ENCODE measurements around the gene SCG3. TPM values are rescaled to one million over a fixed set of nuclear protein-coding genes. Genes with fewer than 3 reads are reported as not detected.

SCG3 gene
- total and polyA plus RNA-seq, 2 of the 4 experiments (the other 2 are of a cell fraction), result 0.02 TPM; not detected in 1

- no peak overlapping the region for H3K18ac ChIP-seq (ENCODE audit: low read depth, low read length)
- BruUV-seq (replicated peaks), result no TSS peak
- H2AK9ac ChIP-seq (replicated peaks; ENCODE audit: low read depth, low read length, poor library complexity), result no peak overlapping the region
- H4K20me1 ChIP-seq (ENCODE audit: insufficient read depth, low read length), result no peaks in the 10 kb centered on the region; the same call in none of the 2 replicates
- H2BK15ac ChIP-seq (ENCODE audit: low read depth, low read length), result no peak overlapping the region
- H3K4me1 ChIP-seq (ENCODE audit: control insufficient read depth, insufficient read depth, low read length), result 0 out of 2 replicates have a peak, but pooled peaks cover 4% of the 10 kb centered on the region
- ATAC-seq (ENCODE audit: low read depth) (no peak), DNase-seq (no peak)
- H3K9ac ChIP-seq (ENCODE audit: low read depth, low read length), result no peak overlapping the region
- no peak overlapping the region for H4K5ac ChIP-seq (ENCODE audit: low read depth, low read length)
- 86% methylated on average over 2 of the region's 4 CpGs; no CpG with 5 or more reads in 1 of the 2 experiments for WGBS, 2 experiments (ENCODE audit: extremely low coverage in 2 of 2, insufficient read length in 1 of 2)
- no peak overlapping the region for H3K14ac ChIP-seq (replicated peaks; ENCODE audit: low read depth, low read length)
- peaks cover 30% of the 10 kb centered on the region for H3K27me3 ChIP-seq (ENCODE audit: control insufficient read depth, insufficient read depth, low read length)
- CTCF ChIA-PET, result no interaction called here
- H2AFZ ChIP-seq (replicated peaks; ENCODE audit: low read length, poor library complexity), result no peak overlapping the region
- H3K36me3 ChIP-seq (ENCODE audit: control insufficient read depth, insufficient read depth, low read length), result no peaks in the 10 kb centered on the region
- TF ChIP-seq CHD1 (IDR thresholded peaks at IDR 0.05; ENCODE audit: low read depth, low read length) (no peak), MXI1 (IDR thresholded peaks at IDR 0.05; ENCODE audit: borderline replicate concordance, low read depth, low read length) (no peak)
- peaks cover 0 to 8% of the 10 kb centered on the region in 2 experiments; a peak in 1 of 4 replicates for H3K79me1 ChIP-seq (ENCODE audit: low read depth in 1 of 2, low read length in 2 of 2)
- no peak overlapping the region for H3K4me3 ChIP-seq (ENCODE audit: insufficient read depth, low read depth, low read length)
- POLR2A ChIA-PET (ENCODE audit: unreplicated experiment), result no interaction called here
- H3K56ac ChIP-seq (ENCODE audit: extremely low read depth, insufficient read depth, low read length), result no peak overlapping the region
- intact Hi-C loops (cut with micrococcal nuclease) (no loop called here), dilution Hi-C loops (cut with HindIII; ENCODE audit: low sequenced_read_pairs, unreplicated experiment) (no loop called here), in situ Hi-C loops (cut with MboI; ENCODE audit: low sequenced_read_pairs) (no loop called here)
- no peak overlapping the region for H3K4me2 ChIP-seq (ENCODE audit: low read depth, low read length)
- H2BK5ac ChIP-seq (ENCODE audit: low read depth, low read length, poor library complexity, severe bottlenecking), result no peak overlapping the region
- H3K9me3 ChIP-seq (ENCODE audit: control insufficient read depth, insufficient read depth, low read length), result no peaks in the 10 kb centered on the region
- H3K9me1 ChIP-seq (ENCODE audit: insufficient read depth, low read length), result no peaks in the 10 kb centered on the region
- H3K27ac ChIP-seq (ENCODE audit: insufficient read depth, low read length), result no peak overlapping the region
- no peak overlapping the region for H2AK5ac ChIP-seq (ENCODE audit: low read depth, low read length)
- H2BK120ac ChIP-seq (ENCODE audit: low read depth, low read length), result no peak overlapping the region
- no peak overlapping the region for H3K4ac ChIP-seq (ENCODE audit: low read depth, low read length)
- no peak overlapping the region for H4K8ac ChIP-seq (ENCODE audit: low read depth in 2 of 2, low read length in 2 of 2)
- no peak overlapping the region for H3K23ac ChIP-seq (ENCODE audit: low read depth, low read length)
- no peak overlapping the region for H4K91ac ChIP-seq (ENCODE audit: insufficient read depth, low read depth, low read length)
- H2BK20ac ChIP-seq (ENCODE audit: low read depth, low read length), result no peak overlapping the region
These were observed 68.9 kb downstream of the SCG3 start for GRCh38 chr15:51750186-51750585.
